Stimulated activated CD4-positive, alpha-beta T cell treated with anti-CD3 and anti-CD28 coated beads, TNF-alpha, amount 100 ng/mL, for 48 hours (primary cell): ENCODE measurements around the gene HAGHL.
"Not testable (repeated sequence)": the region's sequence is repeated elsewhere in the genome, so short reads cannot be mapped to it uniquely, and the experiment has no call there.

ENCODE experiments used
- DNase-seq, 3 donors: peaks; one replicate each; pipeline ENCODE4 v3.0.0-alpha.2; 2020; ENCODE audit warnings: low read depth in 3 of 3

The HAGHL gene

DNA sequence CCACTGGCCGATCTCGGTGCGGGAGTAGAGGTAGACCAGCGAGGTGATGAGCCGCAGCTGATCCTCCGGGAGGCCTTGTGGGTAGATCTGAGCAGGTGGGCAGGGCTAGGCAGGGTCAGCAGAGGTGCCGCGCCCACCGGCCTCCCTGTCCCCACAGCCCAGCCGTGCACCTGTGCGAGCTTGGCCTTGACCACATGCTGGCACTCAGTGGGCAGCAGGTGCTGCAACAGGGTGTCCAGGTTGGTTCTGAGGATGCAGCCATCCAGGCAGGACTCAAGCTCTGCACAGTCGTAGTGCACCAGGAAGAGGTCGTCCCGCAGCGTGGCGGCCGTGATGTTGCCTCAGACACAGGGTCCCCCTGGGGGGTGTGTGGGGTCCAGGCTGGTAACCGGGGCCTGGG is 46.1 kb downstream of the HAGHL start:
- DNase-seq = no peak

- DNase-seq = no peak
Observed at GRCh38 chr16:774086-775001, 47.4 kb downstream of the HAGHL start.

- DNase-seq = no peak
Observed at GRCh38 chr16:775236-775796, 48.4 kb downstream of the HAGHL start.

DNA sequence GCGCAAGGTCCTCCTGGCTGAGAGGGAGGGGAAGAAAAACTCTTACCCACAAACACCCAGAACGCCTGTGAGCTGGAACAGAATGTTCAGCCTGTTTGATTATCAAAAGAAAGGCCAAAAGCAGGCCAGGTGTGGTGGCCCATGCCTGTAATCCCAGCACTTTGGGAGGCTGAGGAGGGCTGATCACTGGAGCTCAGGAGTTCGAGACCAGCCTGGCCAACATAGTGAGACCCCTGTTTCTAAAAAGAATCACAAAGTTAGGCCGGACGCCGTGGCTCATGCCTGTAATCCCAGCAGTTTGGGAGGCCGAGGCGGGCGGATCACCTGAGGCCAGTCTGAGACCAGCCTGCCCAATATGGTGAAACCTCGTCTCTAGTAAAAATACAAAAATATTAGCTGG is 49.4 kb downstream of the HAGHL start:
- not testable (repeated sequence) for DNase-seq

DNA sequence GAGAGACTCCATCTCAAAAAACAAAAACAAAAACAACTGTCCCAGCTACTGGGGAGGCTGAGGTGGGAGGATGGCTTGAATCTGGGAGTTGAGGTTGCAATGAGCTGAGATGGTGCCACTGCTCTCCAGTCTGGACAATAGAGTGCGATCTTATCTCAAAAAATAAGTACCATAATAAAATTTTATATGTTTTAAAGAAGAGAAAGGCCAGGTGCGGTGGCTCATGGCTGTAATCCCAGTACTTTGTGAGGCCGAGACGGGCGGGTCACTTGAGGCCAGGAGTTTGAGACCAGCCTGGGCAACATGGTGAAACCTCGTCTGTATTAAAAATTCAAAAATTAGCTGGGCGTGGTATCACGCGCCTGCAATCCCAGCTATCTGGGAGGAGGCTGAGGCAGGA is 49.9 kb downstream of the HAGHL start:
- no peak for DNase-seq

DNA sequence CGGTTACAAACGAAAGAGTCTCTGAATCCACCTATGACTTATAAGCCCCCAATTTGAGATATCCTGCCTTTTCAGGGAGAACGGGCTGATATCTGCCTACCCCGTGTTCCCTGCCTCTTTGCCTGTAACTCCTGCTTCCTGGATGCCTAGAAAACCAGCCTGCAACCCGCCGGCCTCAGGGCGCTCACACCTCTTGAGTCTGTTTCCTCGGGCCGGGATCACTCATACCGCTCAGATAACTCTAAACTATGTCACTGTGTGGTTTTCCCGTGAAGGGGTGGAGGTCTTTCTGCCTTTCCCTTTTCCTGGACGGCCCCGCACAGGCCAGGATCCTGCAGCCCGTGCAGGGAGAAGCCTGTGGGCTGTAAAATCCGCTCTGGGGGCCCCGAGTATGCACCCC is 50.9 kb downstream of the HAGHL start:
- no peak for DNase-seq

- DNase-seq = no peak
Observed at GRCh38 chr16:778447-778846, 51.5 kb downstream of the HAGHL start.

- no peak for DNase-seq
Observed at GRCh38 chr16:778909-779527, 52.1 kb downstream of the HAGHL start.
